Liver (tissue), 9 donors: ENCODE results near the gene PEX5L. TPM values are rescaled to one million over a fixed set of nuclear protein-coding genes. Genes with fewer than 3 reads are reported as not detected.

Experiments
- DNase-seq: peaks from one replicate; pipeline ENCODE4 v3.0.0-alpha.2; 2017; ENCODE audit warnings: low spot score
- H3K27ac ChIP-seq, 2 donors: one replicate each; pipeline ENCODE4 v1.7.0; 2013; ENCODE audit warnings: inconsistent platforms in 2 of 2, low read length in 2 of 2, control low read depth in 1 of 2, low read depth in 1 of 2, mild to moderate bottlenecking in 1 of 2
- H3K27me3 ChIP-seq, 4 donors: one replicate each; pipeline versions ENCODE4 v1.6.1 to v1.7.0; 2013; ENCODE audit warnings: low read length in 3 of 4, inconsistent platforms in 1 of 4, mild to moderate bottlenecking in 1 of 4, moderate library complexity in 1 of 4; ENCODE audit not compliant: control insufficient read depth in 4 of 4, insufficient read depth in 4 of 4
- H3K36me3 ChIP-seq, 4 donors: one replicate each; pipeline versions ENCODE4 v1.6.1 to v1.7.0; 2013; ENCODE audit warnings: low read length in 3 of 4, mild to moderate bottlenecking in 3 of 4, low read depth in 1 of 4, moderate library complexity in 1 of 4; ENCODE audit not compliant: control insufficient read depth in 4 of 4, insufficient read depth in 3 of 4
- H3K4me1 ChIP-seq, 4 donors: one replicate each; pipeline versions ENCODE4 v1.6.1 to v1.7.0; 2013; ENCODE audit warnings: low read length in 3 of 4, mild to moderate bottlenecking in 3 of 4, moderate library complexity in 1 of 4; ENCODE audit not compliant: control insufficient read depth in 4 of 4, insufficient read depth in 4 of 4
- H3K4me3 ChIP-seq, 3 donors: one replicate each; pipeline versions ENCODE4 v1.6.1 to v1.7.0; 2013; ENCODE audit warnings: low read length in 3 of 3, control low read depth in 1 of 3, low read depth in 1 of 3, mild to moderate bottlenecking in 1 of 3
- H3K9ac ChIP-seq, 2 donors: one replicate each; pipeline ENCODE4 v1.7.0; 2013; ENCODE audit warnings: low read length in 2 of 2, mild to moderate bottlenecking in 2 of 2, moderate library complexity in 2 of 2, control low read depth in 1 of 2, low read depth in 1 of 2
- H3K9me3 ChIP-seq, 4 donors: one replicate each; pipeline versions ENCODE4 v1.6.1 to v1.7.0; 2013; ENCODE audit warnings: low read length in 3 of 4; ENCODE audit not compliant: control insufficient read depth in 4 of 4
- EGR1 ChIP-seq, 2 donors: IDR thresholded peaks; 2 replicates each; pipeline ENCODE4 v1.6.1; 2016 to 2018; ENCODE audit warnings: antibody characterized with exemption in 2 of 2, low read depth in 2 of 2
- FOXA1 ChIP-seq: IDR thresholded peaks from 2 replicates; pipeline ENCODE4 v1.6.1; 2016; ENCODE audit warnings: antibody characterized with exemption
- FOXA2 ChIP-seq: IDR thresholded peaks from 2 replicates; pipeline ENCODE4 v1.6.1; 2016; ENCODE audit warnings: antibody characterized with exemption
- GABPA ChIP-seq, 2 donors: IDR thresholded peaks in 1 of 2; conservative IDR thresholded peaks in 1 of 2; 2 replicates each; pipeline ENCODE4 v1.6.1; 2016; ENCODE audit warnings: antibody characterized with exemption in 2 of 2, mild to moderate bottlenecking in 1 of 2, moderate library complexity in 1 of 2
- HNF4A ChIP-seq, 2 donors: conservative IDR thresholded peaks; 2 replicates each; pipeline ENCODE4 v1.6.1; 2016; ENCODE audit warnings: antibody characterized with exemption in 2 of 2, mild to moderate bottlenecking in 2 of 2
- HNF4G ChIP-seq: IDR thresholded peaks from 2 replicates; pipeline ENCODE4 v1.6.1; 2016; ENCODE audit warnings: antibody characterized with exemption
- JUND ChIP-seq, 2 donors: IDR thresholded peaks; 2 replicates each; pipeline ENCODE4 v1.6.1; 2016; ENCODE audit warnings: antibody characterized with exemption in 2 of 2
- NR2F2 ChIP-seq: IDR thresholded peaks from 2 replicates; pipeline ENCODE4 v1.6.1; 2016; ENCODE audit warnings: antibody characterized with exemption
- RAD21 ChIP-seq, 2 donors: IDR thresholded peaks; 2 replicates each; pipeline ENCODE4 v1.6.1; 2016; ENCODE audit warnings: antibody characterized with exemption in 2 of 2, mild to moderate bottlenecking in 2 of 2
- RXRA ChIP-seq, 2 donors: IDR thresholded peaks; 2 replicates each; pipeline ENCODE4 v1.6.1; 2017 to 2018; ENCODE audit warnings: antibody characterized with exemption in 2 of 2, mild to moderate bottlenecking in 1 of 2
- SP1 ChIP-seq: IDR thresholded peaks from 2 replicates; pipeline ENCODE4 v1.6.1; 2018; ENCODE audit warnings: antibody characterized with exemption, mild to moderate bottlenecking
- TAF1 ChIP-seq: conservative IDR thresholded peaks from 2 replicates; pipeline ENCODE4 v1.6.1; 2016; ENCODE audit warnings: antibody characterized with exemption, mild to moderate bottlenecking
- YY1 ChIP-seq: IDR thresholded peaks from 2 replicates; pipeline ENCODE4 v1.6.1; 2016; ENCODE audit warnings: antibody characterized with exemption, mild to moderate bottlenecking
- WGBS: extraction: QIAGEN DNeasy Blood & Tissue Kit; methylation state at CpG from one replicate; pipeline ENCODE4 v1.1.7; 2013; 5-methylcytosine and 5-hydroxymethylcytosine counted together
- polyA plus RNA-seq, 2 donors: library from polyadenylated mRNA; stranded (reverse) in 1 of 2; unstranded in 1 of 2; fragments of 200-250 nt in 1 of 2; fragments of >200 nt in 1 of 2; fragmentation: Nextera tagmentation in 1 of 2; extraction: Ambion mirVana in 1 of 2; gene quantifications; one replicate each; pipeline versions ENCODE4 v1.2.1 to v1.2.3, GENCODE V29; 2013 to 2015
- total RNA-seq, 2 donors: library from RNA; depleted of rRNA; stranded (reverse); fragments of >200 nt; gene quantifications; one replicate each; pipeline ENCODE4 v1.2.3, GENCODE V29; 2014
- TF ChIP-seq, protein P1 (sequence below): IDR thresholded peaks from 2 replicates; pipeline ENCODE4 v1.6.1; 2016; ENCODE audit warnings: antibody characterized with exemption
- TF ChIP-seq, protein P2 (sequence below): IDR thresholded peaks from 2 replicates; pipeline ENCODE4 v1.6.1; 2016; ENCODE audit warnings: antibody characterized with exemption
- TF ChIP-seq, protein P3 (sequence below): IDR thresholded peaks from 2 replicates; pipeline ENCODE4 v1.6.1; 2016; ENCODE audit warnings: antibody characterized with exemption, mild to moderate bottlenecking
- TF ChIP-seq, protein P4 (sequence below): IDR thresholded peaks from 2 replicates; pipeline ENCODE4 v1.6.1; 2016; ENCODE audit warnings: antibody characterized with exemption
- TF ChIP-seq, protein P5 (sequence below): fragments of 150-350 bp; IDR thresholded peaks from 2 replicates; pipeline ENCODE4 v1.5.1; 2017; ENCODE audit warnings: improper control_type of control experiment, low read depth, low read length; ENCODE audit not compliant: missing input control
- donor health status: healthy.
- donor health status: healthy.
- donor health status: healthy.
- donor health status: healthy.
- donor health status: healthy.

Gene PEX5L
- total and polyA plus RNA-seq, 4 donors: 0.03 TPM; not detected in 3

GRCh38 chr3:179825527-179826246, 211.1 kb downstream of the PEX5L start:
- Histone ChIP-seq H3K9ac (no peak overlapping the region), H3K36me3 (no peaks in the 10 kb centered on the region), H3K9me3 (no peaks in the 10 kb centered on the region), H3K4me1 (no peaks in the 10 kb centered on the region), H3K27ac (no peak overlapping the region), H3K27me3 (peaks cover 0 to 3% (median 0%) of the 10 kb centered on the region in 4 donors), H3K4me3 (no peak overlapping the region)
- TF ChIP-seq HNF4A (conservative IDR thresholded peaks at IDR 0.05): no peak
- no peak for TF ChIP-seq RAD21 (IDR thresholded peaks at IDR 0.05)
- no peak for TF ChIP-seq EGR1 (IDR thresholded peaks at IDR 0.05; ENCODE audit: low read depth in 2 of 2)
- no peak for TF ChIP-seq FOXA2
- TF ChIP-seq, protein P1, sequence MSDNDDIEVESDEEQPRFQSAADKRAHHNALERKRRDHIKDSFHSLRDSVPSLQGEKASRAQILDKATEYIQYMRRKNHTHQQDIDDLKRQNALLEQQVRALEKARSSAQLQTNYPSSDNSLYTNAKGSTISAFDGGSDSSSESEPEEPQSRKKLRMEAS: no peak
- no peak for TF ChIP-seq JUND (IDR thresholded peaks at IDR 0.05)
- no peak for TF ChIP-seq NR2F2
- TF ChIP-seq SP1: no peak
- TF ChIP-seq, protein P2, sequence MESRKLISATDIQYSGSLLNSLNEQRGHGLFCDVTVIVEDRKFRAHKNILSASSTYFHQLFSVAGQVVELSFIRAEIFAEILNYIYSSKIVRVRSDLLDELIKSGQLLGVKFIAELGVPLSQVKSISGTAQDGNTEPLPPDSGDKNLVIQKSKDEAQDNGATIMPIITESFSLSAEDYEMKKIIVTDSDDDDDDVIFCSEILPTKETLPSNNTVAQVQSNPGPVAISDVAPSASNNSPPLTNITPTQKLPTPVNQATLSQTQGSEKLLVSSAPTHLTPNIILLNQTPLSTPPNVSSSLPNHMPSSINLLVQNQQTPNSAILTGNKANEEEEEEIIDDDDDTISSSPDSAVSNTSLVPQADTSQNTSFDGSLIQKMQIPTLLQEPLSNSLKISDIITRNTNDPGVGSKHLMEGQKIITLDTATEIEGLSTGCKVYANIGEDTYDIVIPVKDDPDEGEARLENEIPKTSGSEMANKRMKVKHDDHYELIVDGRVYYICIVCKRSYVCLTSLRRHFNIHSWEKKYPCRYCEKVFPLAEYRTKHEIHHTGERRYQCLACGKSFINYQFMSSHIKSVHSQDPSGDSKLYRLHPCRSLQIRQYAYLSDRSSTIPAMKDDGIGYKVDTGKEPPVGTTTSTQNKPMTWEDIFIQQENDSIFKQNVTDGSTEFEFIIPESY: no peak
- TF ChIP-seq YY1: no peak
- TF ChIP-seq, protein P3, sequence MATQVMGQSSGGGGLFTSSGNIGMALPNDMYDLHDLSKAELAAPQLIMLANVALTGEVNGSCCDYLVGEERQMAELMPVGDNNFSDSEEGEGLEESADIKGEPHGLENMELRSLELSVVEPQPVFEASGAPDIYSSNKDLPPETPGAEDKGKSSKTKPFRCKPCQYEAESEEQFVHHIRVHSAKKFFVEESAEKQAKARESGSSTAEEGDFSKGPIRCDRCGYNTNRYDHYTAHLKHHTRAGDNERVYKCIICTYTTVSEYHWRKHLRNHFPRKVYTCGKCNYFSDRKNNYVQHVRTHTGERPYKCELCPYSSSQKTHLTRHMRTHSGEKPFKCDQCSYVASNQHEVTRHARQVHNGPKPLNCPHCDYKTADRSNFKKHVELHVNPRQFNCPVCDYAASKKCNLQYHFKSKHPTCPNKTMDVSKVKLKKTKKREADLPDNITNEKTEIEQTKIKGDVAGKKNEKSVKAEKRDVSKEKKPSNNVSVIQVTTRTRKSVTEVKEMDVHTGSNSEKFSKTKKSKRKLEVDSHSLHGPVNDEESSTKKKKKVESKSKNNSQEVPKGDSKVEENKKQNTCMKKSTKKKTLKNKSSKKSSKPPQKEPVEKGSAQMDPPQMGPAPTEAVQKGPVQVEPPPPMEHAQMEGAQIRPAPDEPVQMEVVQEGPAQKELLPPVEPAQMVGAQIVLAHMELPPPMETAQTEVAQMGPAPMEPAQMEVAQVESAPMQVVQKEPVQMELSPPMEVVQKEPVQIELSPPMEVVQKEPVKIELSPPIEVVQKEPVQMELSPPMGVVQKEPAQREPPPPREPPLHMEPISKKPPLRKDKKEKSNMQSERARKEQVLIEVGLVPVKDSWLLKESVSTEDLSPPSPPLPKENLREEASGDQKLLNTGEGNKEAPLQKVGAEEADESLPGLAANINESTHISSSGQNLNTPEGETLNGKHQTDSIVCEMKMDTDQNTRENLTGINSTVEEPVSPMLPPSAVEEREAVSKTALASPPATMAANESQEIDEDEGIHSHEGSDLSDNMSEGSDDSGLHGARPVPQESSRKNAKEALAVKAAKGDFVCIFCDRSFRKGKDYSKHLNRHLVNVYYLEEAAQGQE: no peak
- no peak for TF ChIP-seq FOXA1
- TF ChIP-seq HNF4G: no peak
- TF ChIP-seq RXRA (IDR thresholded peaks at IDR 0.05): no peak
- no peak for TF ChIP-seq TAF1
- TF ChIP-seq, protein P4, sequence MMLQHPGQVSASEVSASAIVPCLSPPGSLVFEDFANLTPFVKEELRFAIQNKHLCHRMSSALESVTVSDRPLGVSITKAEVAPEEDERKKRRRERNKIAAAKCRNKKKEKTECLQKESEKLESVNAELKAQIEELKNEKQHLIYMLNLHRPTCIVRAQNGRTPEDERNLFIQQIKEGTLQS: no peak
- TF ChIP-seq GABPA (IDR thresholded peaks at IDR 0.05 in 1 of 2, conservative IDR thresholded peaks at IDR 0.05 in 1 of 2): no peak
- TF ChIP-seq, protein P5, sequence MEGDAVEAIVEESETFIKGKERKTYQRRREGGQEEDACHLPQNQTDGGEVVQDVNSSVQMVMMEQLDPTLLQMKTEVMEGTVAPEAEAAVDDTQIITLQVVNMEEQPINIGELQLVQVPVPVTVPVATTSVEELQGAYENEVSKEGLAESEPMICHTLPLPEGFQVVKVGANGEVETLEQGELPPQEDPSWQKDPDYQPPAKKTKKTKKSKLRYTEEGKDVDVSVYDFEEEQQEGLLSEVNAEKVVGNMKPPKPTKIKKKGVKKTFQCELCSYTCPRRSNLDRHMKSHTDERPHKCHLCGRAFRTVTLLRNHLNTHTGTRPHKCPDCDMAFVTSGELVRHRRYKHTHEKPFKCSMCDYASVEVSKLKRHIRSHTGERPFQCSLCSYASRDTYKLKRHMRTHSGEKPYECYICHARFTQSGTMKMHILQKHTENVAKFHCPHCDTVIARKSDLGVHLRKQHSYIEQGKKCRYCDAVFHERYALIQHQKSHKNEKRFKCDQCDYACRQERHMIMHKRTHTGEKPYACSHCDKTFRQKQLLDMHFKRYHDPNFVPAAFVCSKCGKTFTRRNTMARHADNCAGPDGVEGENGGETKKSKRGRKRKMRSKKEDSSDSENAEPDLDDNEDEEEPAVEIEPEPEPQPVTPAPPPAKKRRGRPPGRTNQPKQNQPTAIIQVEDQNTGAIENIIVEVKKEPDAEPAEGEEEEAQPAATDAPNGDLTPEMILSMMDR: no peak
- WGBS: 69% methylated on average over 6 of the region's 6 CpGs
- no peak for DNase-seq
